Stimulated activated CD4-positive, alpha-beta T cell treated with anti-CD3 and anti-CD28 coated beads, TNF-alpha, amount 100 ng/mL, for 4 hours (primary cell): ENCODE data around the gene NCF1.
A peak's percentile ranks its signal among the peaks of the same experiment; 100 is the strongest.
"Not testable (repeated sequence)": the region's sequence is repeated elsewhere in the genome, so short reads cannot be mapped to it uniquely, and the experiment has no call there.

Experiments used
- DNase-seq, 3 experiments: peaks; one replicate each; pipeline ENCODE4 v3.0.0-alpha.2; 2020; ENCODE audit warnings: low read depth in 3 of 3

The NCF1 gene

DNA sequence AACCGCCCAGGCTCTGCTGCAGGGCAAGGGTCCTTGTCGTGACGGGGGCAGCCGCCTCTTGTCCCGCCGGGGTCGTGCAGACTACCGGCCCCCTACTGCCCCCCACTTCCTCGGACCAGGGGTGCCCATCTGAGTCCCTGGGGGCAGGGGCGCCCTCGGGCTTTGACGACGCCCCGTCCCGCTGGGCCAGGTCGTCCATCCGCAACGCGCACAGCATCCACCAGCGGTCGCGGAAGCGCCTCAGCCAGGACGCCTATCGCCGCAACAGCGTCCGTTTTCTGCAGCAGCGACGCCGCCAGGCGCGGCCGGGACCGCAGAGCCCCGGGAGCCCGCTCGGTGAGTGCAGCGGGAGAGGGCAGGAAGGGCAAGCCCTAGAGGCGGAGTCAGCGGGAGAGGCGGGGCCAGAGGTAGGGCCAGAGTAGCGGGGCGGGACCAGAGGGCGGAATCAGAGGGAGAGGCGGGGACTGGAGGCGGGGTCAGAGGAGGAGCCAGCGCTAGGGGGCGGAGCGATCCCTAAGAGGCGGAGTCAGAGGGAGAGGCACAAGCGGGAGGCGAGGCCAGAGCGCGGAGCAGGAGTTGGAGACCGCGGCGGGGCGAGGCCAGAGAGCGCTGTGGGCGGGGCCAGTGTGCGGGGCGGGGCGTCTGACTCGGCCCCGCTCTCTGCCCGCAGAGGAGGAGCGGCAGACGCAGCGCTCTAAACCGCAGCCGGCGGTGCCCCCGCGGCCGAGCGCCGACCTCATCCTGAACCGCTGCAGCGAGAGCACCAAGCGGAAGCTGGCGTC lies 14.7 kb downstream of the NCF1 start:
- peak; percentile 91 to 97 (median 93) for DNase-seq

DNA sequence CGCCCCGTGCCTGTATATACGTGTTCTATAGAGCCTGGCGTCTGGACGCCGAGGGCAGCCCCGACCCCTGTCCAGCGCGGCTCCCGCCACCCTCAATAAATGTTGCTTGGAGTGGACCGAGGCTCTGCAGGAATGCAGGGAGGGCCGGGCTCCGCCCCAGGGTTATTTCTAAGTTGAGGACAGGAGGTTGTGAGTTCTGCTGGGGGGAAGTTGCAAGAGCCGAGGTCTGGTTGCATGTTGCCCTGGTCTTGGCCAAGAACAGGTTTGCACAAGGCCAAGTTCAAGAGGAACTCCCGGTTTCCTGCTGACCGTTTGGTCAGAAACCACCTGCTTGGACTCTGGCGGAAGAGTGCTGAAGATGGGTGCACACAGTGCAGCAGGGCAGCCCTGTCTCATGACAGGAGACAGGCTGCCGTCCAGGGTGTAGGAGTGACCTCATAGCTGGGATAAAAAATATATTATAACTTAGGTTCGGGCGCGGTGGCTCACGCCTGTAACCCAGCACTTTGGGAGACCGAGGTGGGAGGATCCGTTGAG lies 15.5 kb downstream of the NCF1 start:
- DNase-seq, result not testable (repeated sequence)

DNA sequence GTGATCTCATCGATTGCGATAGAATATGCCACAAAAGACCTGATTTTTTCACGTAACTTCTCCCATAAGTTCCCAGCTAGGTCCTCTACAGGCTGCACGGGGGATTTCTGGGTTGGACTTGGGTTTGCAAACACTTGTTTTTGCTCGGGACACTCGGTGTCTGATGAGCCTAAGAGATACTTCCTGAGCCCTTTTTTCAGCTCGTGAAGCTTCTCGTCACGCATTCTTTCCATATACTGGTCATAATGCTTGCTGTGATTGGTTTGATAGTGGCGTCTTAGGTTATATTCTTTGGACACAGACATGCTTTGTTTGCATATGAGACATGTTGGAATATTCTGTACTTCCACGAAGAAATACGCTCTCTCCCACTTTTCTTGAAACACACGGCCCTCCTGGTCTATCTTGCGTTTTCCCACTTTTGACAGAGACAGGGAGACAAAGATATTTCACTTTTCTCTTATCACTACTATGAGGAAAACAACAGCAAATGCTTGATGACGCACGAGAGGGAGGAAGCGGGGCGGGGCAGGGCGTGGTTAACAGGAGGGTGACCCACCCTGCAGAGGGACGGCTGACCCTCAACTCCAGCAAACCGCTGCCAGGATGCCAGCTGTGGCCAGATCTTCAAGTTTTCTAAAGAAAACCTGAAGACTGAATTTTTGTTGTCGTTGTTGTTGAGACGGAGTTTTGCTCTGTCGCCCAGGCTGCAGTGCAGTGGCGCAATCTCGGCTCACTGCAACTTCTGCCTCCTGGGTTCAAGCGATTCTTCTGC lies 24.2 kb downstream of the NCF1 start:
- not testable (repeated sequence) for DNase-seq

DNA sequence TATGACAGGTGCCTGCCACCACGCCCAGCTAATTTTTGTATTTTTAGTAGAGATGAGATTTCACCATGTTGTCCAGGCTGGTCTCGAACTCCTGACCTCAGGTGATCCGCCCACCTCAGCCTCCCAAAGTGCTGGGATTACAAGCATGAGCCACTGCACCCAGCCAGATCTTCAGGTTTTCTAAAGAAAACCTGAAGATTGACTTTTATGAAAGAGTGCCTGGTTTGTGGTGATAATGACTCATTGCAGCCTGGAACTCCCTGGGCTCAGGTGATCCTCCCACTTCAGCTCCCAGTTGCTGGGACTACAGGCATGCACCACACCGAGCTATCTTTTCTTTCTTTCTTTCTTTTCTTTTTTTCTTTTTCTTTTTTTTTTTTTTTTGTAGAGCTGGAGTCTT lies 24.8 kb downstream of the NCF1 start:
- DNase-seq, result not testable (repeated sequence)

DNA sequence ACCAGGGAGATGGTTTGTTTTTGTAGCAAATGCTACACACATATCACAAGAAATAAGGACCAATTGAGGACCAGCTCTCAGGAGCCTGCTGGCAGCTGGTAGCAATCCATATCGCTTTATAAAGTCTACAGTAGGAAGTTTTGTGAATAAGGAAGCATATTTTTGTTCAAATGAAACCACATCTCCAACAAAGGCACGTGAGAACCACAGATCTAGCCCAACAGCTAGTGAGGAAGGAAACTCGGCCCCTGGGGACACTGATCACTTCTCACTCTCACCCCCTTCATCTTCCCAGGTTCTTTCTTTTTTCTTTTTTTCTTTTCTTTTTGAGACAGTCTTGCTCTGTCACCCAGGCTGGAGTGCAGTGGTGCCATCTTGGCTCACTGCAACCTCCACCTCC lies 42.1 kb downstream of the NCF1 start:
- not testable (repeated sequence) for DNase-seq

DNA sequence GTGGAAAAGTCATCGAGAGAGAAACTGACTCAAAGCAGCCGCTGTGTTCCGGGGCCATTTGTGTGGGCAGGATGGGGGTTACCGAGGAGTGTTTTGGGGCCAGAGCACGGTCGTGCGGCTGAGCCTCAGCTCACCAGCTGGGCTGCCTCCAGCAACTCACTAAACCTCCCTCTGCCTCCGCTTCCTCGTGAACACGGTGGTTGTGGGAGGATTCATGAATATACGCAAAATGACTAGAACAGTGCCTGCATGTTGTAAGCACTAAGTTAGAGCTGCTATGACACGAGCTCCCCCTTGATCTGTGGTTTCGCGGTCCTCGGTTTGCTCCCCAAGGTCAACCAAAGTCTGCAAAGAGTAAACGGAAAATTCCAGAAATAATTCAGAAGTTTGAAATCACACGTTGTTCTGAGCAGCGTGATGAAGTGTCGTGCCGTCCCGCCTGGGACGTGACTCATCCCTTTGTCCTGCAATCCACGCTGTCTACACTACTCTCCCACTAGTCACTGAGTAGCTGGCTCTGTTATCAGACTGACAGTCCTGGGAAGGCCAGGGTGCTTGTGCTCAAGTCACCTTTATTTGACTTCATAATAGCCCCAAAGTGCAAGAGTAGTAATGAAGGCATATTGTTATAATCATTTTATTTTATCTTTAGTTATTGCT lies 46.5 kb downstream of the NCF1 start:
- DNase-seq, result not testable (repeated sequence)

DNA sequence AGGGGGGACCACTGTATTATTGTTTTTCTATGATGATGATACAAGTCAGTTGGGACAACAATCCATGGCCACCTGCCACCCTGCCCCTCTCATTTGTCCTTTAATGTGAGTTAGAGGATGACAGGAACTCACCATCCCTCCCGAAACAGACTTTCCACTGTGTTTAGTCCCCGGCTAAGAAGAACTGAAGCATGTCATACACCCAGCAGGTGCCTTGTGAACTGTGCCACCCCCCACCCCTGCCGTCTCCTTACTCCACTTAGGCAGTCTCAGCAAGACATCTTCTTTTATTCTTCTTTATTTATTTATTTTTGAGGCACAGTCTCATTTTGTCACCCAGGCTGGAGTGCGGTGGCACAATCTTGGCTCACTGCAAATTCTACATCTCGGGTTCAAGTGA lies 47.4 kb downstream of the NCF1 start:
- DNase-seq, result not testable (repeated sequence)

DNA sequence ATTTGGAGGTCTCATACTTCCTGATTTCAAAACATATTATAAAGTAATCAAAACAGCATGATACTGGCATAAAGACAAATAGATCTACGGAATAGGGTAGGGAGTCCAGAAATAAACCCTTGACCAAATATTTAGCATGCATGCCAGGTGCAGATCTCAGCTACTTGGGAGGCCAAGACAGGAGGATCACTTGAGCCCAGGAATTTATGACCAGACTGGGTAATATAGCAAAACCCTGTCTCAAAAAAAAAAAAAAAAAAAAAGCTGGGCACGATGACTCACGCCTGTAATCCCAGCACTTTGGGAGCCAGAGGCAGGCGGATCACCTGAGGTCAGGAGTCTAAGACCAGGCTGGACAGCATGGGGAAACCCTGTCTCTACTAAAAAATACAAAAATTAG lies 56.1 kb downstream of the NCF1 start:
- DNase-seq, result not testable (repeated sequence)

DNA sequence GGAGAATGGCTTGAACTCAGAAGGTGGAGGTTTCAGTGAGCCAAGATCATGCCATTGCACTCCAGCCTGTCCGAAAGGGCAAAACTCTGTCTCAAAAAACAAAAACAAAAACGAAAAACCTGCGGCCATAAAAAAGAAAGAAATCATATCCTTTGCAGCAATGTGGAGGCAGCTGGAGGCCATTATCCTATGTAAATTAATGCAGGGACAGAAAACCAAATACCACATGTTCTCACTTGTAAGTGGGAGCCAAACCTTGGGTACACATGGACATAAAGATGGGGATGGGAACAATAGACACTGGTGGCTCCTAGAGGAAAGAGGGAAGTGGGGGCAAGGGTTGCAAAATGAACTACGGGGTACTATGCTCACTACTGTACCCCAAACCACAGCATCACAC lies 56.6 kb downstream of the NCF1 start:
- DNase-seq, result not testable (repeated sequence)
